Suprapubic skin (tissue), 3 donors: ENCODE results near the gene TM9SF2.

Source experiments
- EP300 ChIP-seq: sonication (generic); formaldehyde crosslinking; IDR thresholded peaks from one replicate; pipeline ENCODE4 v1.6.1; 2017; ENCODE audit warnings: antibody characterized with exemption
- POLR2A ChIP-seq, 2 donors: fragments of 450-650 bp; IDR thresholded peaks; one replicate each; pipeline ENCODE4 v1.6.1; 2017; ENCODE audit warnings: antibody characterized with exemption in 2 of 2, mild to moderate bottlenecking in 2 of 2, moderate library complexity in 2 of 2
- TF ChIP-seq, protein P1 (sequence below), 2 donors: fragments of 200-600 bp in 1 of 2; fragments of 450-650 bp in 1 of 2; sonication (generic) in 1 of 2; IDR thresholded peaks; one replicate each; pipeline ENCODE4 v1.5.1; 2016 to 2019; ENCODE audit warnings: antibody characterized with exemption in 2 of 2, mild to moderate bottlenecking in 1 of 2, moderate library complexity in 1 of 2

DNA sequence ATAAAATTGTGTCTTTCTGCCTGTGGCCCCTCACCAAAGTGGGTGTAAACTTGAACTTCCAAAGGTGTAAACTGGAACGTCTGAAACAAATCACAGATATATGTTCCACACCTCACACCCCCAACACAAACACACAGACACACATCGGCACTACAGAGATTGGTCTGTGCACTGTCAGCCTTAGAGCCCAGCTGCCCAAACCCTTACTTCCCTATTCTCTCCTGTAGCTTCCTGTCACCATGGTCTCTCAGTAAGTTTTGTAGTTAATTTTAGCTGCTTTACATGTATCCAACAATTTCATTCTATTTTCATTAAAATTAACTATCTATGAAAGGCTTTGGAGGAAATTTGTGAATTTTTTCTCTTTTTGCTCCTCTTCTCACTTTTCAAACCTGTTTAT is 5.4 kb downstream of the TM9SF2 start:
- TF ChIP-seq, protein P1, sequence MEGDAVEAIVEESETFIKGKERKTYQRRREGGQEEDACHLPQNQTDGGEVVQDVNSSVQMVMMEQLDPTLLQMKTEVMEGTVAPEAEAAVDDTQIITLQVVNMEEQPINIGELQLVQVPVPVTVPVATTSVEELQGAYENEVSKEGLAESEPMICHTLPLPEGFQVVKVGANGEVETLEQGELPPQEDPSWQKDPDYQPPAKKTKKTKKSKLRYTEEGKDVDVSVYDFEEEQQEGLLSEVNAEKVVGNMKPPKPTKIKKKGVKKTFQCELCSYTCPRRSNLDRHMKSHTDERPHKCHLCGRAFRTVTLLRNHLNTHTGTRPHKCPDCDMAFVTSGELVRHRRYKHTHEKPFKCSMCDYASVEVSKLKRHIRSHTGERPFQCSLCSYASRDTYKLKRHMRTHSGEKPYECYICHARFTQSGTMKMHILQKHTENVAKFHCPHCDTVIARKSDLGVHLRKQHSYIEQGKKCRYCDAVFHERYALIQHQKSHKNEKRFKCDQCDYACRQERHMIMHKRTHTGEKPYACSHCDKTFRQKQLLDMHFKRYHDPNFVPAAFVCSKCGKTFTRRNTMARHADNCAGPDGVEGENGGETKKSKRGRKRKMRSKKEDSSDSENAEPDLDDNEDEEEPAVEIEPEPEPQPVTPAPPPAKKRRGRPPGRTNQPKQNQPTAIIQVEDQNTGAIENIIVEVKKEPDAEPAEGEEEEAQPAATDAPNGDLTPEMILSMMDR (IDR thresholded peaks at IDR 0.05): no peak
- TF ChIP-seq EP300: no peak
- no peak for TF ChIP-seq POLR2A (IDR thresholded peaks at IDR 0.05)
